ENCODE measurements around the gene PPP1R26.

The PPP1R26 gene

DNA sequence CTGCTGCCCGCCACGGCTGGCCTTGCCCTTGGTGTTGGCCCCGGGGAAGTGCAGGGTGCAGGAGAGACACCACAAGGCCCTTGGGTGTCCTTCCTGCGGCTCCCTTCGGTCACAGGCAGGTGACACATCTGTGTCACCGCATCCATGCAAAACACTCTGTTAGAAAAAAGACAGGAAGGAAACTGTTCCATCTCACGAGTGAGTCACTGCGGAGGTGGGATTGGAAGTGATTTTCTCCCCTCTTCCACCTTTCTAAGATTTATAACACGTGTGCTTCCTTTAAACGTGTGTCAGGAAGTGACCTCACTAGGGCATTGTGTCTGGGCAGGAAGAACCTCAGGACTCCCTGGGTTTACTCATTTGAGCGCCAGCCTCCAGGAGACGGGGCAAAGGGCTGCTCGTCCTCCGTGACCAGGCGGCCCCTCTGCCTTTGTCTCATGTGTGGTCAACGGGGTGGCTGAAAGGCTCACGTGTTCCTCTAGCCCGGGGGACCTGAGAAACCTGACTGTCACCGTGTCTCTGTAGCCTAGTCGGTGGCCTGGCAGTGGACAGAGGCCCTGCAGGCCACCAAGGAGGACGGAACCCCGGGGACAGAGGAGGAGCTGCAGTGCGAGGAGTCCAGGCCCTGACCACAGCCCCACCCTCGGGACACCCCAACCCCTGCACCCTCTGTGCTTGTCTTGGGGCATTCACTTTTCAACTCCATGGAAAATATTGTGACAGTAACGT is 36.7 kb downstream of the PPP1R26 start:
- H2AFZ ChIP-seq (ENCODE audit: low read depth, low read length) = no peak overlapping the region

GRCh38 chr9:135517407-135517822 is 37.8 kb downstream of the PPP1R26 start:
- Histone ChIP-seq H3K9ac (ENCODE audit: low read depth, low read length) (no peak overlapping the region), H3K27ac (ENCODE audit: low read length) (no peak overlapping the region), H3K4me2 (ENCODE audit: insufficient read depth, low read length) (no peak overlapping the region), H2AFZ (ENCODE audit: low read depth, low read length) (no peak overlapping the region), H3K36me3 (ENCODE audit: insufficient read depth, low read length) (no peaks in the 10 kb centered on the region), H3K9me3 (ENCODE audit: insufficient read depth, low read length, severe bottlenecking) (no peaks in the 10 kb centered on the region), H3K79me2 (ENCODE audit: insufficient read depth, low read length) (no peaks in the 10 kb centered on the region), H3K27me3 (ENCODE audit: insufficient read depth, low read length, poor library complexity) (no peaks in the 10 kb centered on the region), H3K4me1 (ENCODE audit: insufficient read depth, low read length) (no peaks in the 10 kb centered on the region), H3K4me3 (ENCODE audit: low read depth in 1 of 2, low read length in 2 of 2) (no peak overlapping the region), H4K20me1 (ENCODE audit: insufficient read depth, low read length) (no peaks in the 10 kb centered on the region)
- TF ChIP-seq, protein P1, sequence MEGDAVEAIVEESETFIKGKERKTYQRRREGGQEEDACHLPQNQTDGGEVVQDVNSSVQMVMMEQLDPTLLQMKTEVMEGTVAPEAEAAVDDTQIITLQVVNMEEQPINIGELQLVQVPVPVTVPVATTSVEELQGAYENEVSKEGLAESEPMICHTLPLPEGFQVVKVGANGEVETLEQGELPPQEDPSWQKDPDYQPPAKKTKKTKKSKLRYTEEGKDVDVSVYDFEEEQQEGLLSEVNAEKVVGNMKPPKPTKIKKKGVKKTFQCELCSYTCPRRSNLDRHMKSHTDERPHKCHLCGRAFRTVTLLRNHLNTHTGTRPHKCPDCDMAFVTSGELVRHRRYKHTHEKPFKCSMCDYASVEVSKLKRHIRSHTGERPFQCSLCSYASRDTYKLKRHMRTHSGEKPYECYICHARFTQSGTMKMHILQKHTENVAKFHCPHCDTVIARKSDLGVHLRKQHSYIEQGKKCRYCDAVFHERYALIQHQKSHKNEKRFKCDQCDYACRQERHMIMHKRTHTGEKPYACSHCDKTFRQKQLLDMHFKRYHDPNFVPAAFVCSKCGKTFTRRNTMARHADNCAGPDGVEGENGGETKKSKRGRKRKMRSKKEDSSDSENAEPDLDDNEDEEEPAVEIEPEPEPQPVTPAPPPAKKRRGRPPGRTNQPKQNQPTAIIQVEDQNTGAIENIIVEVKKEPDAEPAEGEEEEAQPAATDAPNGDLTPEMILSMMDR (IDR thresholded peaks at IDR 0.05; ENCODE audit: borderline replicate concordance, extremely low read depth, low read length, poor library complexity, severe bottlenecking) = no peak
- TF ChIP-seq EZH2 (IDR thresholded peaks at IDR 0.05; ENCODE audit: borderline replicate concordance, low read depth, low read length, severe bottlenecking) = no peak
- DNase-seq = no peak
- ATAC-seq (ENCODE audit: insufficient read depth, low read depth) = no peak

More for the DNA sequence above, 36.7 kb downstream of the PPP1R26 start:
- DNase-seq = no peak
- TF ChIP-seq, protein P1 (IDR thresholded peaks at IDR 0.05; ENCODE audit: borderline replicate concordance, extremely low read depth, low read length, poor library complexity, severe bottlenecking) = no peak
- no peak for TF ChIP-seq EZH2 (IDR thresholded peaks at IDR 0.05; ENCODE audit: borderline replicate concordance, low read depth, low read length, severe bottlenecking)
- Histone ChIP-seq H3K9ac (ENCODE audit: low read depth, low read length) (no peak overlapping the region), H3K4me2 (ENCODE audit: insufficient read depth, low read length) (no peak overlapping the region), H4K20me1 (ENCODE audit: insufficient read depth, low read length) (no peaks in the 10 kb centered on the region), H3K36me3 (ENCODE audit: insufficient read depth, low read length) (no peaks in the 10 kb centered on the region), H3K4me1 (ENCODE audit: insufficient read depth, low read length) (no peaks in the 10 kb centered on the region), H3K9me3 (ENCODE audit: insufficient read depth, low read length, severe bottlenecking) (no peaks in the 10 kb centered on the region), H3K79me2 (ENCODE audit: insufficient read depth, low read length) (no peaks in the 10 kb centered on the region), H3K4me3 (ENCODE audit: low read depth in 1 of 2, low read length in 2 of 2) (no peak overlapping the region), H3K27me3 (ENCODE audit: insufficient read depth, low read length, poor library complexity) (no peaks in the 10 kb centered on the region), H3K27ac (ENCODE audit: low read length) (no peak overlapping the region)
- ATAC-seq (ENCODE audit: insufficient read depth, low read depth) = no peak

- Histone ChIP-seq H3K4me1 (ENCODE audit: insufficient read depth, low read length) (no peaks in the 10 kb centered on the region), H4K20me1 (ENCODE audit: insufficient read depth, low read length) (no peaks in the 10 kb centered on the region), H3K9me3 (ENCODE audit: insufficient read depth, low read length, severe bottlenecking) (no peaks in the 10 kb centered on the region), H3K27me3 (ENCODE audit: insufficient read depth, low read length, poor library complexity) (no peaks in the 10 kb centered on the region), H3K9ac (ENCODE audit: low read depth, low read length) (no peak overlapping the region), H3K4me3 (ENCODE audit: low read depth in 1 of 2, low read length in 2 of 2) (no peak overlapping the region), H3K27ac (ENCODE audit: low read length) (no peak overlapping the region), H2AFZ (ENCODE audit: low read depth, low read length) (no peak overlapping the region), H3K79me2 (ENCODE audit: insufficient read depth, low read length) (no peaks in the 10 kb centered on the region), H3K4me2 (ENCODE audit: insufficient read depth, low read length) (no peak overlapping the region), H3K36me3 (ENCODE audit: insufficient read depth, low read length) (no peaks in the 10 kb centered on the region)
- DNase-seq (no peak), ATAC-seq (ENCODE audit: insufficient read depth, low read depth) (no peak)
- TF ChIP-seq EZH2 (IDR thresholded peaks at IDR 0.05; ENCODE audit: borderline replicate concordance, low read depth, low read length, severe bottlenecking) = no peak
- TF ChIP-seq, protein P1 (IDR thresholded peaks at IDR 0.05; ENCODE audit: borderline replicate concordance, extremely low read depth, low read length, poor library complexity, severe bottlenecking) = no peak
Measured at GRCh38 chr9:135519179-135519971, 39.8 kb downstream of the PPP1R26 start.
